ENCODE data around the gene LCLAT1.

GRCh38 chr2:30445266-30445821 lies 1.7 kb upstream of the LCLAT1 start:
- TF ChIP-seq CTCF (IDR thresholded peaks at IDR 0.05) (no peak), POLR2A (IDR thresholded peaks at IDR 0.05; ENCODE audit: low read depth) (no peak)
